Measurements from ENCODE around the gene SLC47A2. TPM values are rescaled to one million over a fixed set of nuclear protein-coding genes. Genes with fewer than 3 reads are reported as not detected.

Gene SLC47A2
- total and polyA plus RNA-seq, 2 of the 13 experiments (the other 11 are each of a cell fraction or from before 2014, with no cell fraction given), result 0.04 TPM; not detected in 1

DNA sequence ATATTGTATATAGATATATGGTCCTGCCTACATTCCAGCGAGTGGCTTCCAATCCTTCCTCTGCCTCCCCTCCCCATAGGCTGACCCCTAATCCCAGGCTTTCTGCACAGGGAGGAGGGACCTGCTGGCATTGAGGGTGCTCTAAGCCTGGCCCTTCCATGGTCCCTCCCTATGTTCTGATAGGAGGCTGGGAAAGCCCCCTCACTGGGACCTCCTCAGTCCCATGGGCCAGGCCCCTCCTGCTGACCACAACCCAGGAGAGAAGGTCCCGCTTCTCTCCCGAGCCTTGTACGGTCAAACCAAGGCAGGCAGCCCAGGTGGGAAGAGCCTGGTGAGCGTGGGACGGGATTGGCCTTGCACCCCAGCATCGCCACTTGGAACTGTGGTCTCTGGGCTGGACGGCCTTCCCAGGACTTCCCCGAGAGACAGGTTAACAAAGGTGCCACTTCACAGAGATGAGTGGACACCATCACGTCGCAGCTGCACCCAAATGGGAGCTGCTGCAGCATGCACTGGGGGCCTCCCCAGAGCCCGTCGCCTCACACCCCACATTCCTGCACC lies 30.9 kb upstream of the SLC47A2 start:
- DNase-seq (ENCODE audit: low spot score), result no peak
- Histone ChIP-seq H3K4me1 (ENCODE audit: insufficient read depth, low read length) (peaks cover 54% of the 10 kb centered on the region), H3K4me2 (ENCODE audit: low read depth, low read length) (no peak overlapping the region), H4K20me1 (ENCODE audit: insufficient read depth, low read length) (no peaks in the 10 kb centered on the region), H2AFZ (ENCODE audit: low read length) (no peak overlapping the region), H3K9ac (ENCODE audit: insufficient read depth, low read depth, low read length) (no peak overlapping the region), H3K27me3 (ENCODE audit: control insufficient read depth in 1 of 2, insufficient read depth in 2 of 2, low read length in 2 of 2) (no peaks in the 10 kb centered on the region), H3K79me2 (ENCODE audit: insufficient read depth, low read length) (no peaks in the 10 kb centered on the region), H3K9me3 (ENCODE audit: low read length) (no peaks in the 10 kb centered on the region), H3K36me3 (replicated peaks in 1 of 2; ENCODE audit: control insufficient read depth in 1 of 2, insufficient read depth in 2 of 2, low read length in 2 of 2) (no peaks in the 10 kb centered on the region), H3K27ac (ENCODE audit: extremely low read length, insufficient read depth, low read length) (no peak overlapping the region), H3K4me3 (replicated peaks in 1 of 3; ENCODE audit: insufficient read depth in 1 of 3, low read depth in 2 of 3, low read length in 3 of 3) (no peak overlapping the region)
- TF ChIP-seq ZNF124 (CRISPR knock-in tag; IDR thresholded peaks at IDR 0.05), result no peak
- TF ChIP-seq ZNF619 (CRISPR knock-in tag; IDR thresholded peaks at IDR 0.05), result no peak
- no peak for TF ChIP-seq NFIC (IDR thresholded peaks at IDR 0.05; ENCODE audit: low read length)
- TF ChIP-seq HMG20B (CRISPR knock-in tag; conservative IDR thresholded peaks at IDR 0.05), result no peak
- no peak for TF ChIP-seq SPEN (CRISPR knock-in tag; IDR thresholded peaks at IDR 0.05; ENCODE audit: low read depth)
- TF ChIP-seq, protein P1, sequence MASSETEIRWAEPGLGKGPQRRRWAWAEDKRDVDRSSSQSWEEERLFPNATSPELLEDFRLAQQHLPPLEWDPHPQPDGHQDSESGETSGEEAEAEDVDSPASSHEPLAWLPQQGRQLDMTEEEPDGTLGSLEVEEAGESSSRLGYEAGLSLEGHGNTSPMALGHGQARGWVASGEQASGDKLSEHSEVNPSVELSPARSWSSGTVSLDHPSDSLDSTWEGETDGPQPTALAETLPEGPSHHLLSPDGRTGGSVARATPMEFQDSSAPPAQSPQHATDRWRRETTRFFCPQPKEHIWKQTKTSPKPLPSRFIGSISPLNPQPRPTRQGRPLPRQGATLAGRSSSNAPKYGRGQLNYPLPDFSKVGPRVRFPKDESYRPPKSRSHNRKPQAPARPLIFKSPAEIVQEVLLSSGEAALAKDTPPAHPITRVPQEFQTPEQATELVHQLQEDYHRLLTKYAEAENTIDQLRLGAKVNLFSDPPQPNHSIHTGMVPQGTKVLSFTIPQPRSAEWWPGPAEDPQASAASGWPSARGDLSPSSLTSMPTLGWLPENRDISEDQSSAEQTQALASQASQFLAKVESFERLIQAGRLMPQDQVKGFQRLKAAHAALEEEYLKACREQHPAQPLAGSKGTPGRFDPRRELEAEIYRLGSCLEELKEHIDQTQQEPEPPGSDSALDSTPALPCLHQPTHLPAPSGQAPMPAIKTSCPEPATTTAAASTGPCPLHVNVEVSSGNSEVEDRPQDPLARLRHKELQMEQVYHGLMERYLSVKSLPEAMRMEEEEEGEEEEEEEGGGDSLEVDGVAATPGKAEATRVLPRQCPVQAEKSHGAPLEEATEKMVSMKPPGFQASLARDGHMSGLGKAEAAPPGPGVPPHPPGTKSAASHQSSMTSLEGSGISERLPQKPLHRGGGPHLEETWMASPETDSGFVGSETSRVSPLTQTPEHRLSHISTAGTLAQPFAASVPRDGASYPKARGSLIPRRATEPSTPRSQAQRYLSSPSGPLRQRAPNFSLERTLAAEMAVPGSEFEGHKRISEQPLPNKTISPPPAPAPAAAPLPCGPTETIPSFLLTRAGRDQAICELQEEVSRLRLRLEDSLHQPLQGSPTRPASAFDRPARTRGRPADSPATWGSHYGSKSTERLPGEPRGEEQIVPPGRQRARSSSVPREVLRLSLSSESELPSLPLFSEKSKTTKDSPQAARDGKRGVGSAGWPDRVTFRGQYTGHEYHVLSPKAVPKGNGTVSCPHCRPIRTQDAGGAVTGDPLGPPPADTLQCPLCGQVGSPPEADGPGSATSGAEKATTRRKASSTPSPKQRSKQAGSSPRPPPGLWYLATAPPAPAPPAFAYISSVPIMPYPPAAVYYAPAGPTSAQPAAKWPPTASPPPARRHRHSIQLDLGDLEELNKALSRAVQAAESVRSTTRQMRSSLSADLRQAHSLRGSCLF (CRISPR knock-in tag; IDR thresholded peaks at IDR 0.05; ENCODE audit: borderline replicate concordance), result no peak
- no peak for TF ChIP-seq CCDC6 (CRISPR knock-in tag; IDR thresholded peaks at IDR 0.05)
- TF ChIP-seq RBM39 (IDR thresholded peaks at IDR 0.05; ENCODE audit: low read depth, low read length, poor library complexity, severe bottlenecking), result no peak
- no peak for TF ChIP-seq FOXM1 (CRISPR knock-in tag; IDR thresholded peaks at IDR 0.05)
- TF ChIP-seq SAFB2 (CRISPR knock-in tag; IDR thresholded peaks at IDR 0.05; ENCODE audit: borderline replicate concordance, low read depth), result no peak
- TF ChIP-seq THYN1 (CRISPR knock-in tag; IDR thresholded peaks at IDR 0.05; ENCODE audit: borderline replicate concordance, low read depth), result no peak
- no peak for TF ChIP-seq EP300 (IDR thresholded peaks at IDR 0.05; ENCODE audit: low read depth in 2 of 2, low read length in 2 of 2)
- no peak for TF ChIP-seq EP300 (CRISPR knock-in tag; IDR thresholded peaks at IDR 0.05; ENCODE audit: borderline replicate concordance)
- TF ChIP-seq ZNF331 (CRISPR knock-in tag; IDR thresholded peaks at IDR 0.05), result no peak
- TF ChIP-seq, protein P2, sequence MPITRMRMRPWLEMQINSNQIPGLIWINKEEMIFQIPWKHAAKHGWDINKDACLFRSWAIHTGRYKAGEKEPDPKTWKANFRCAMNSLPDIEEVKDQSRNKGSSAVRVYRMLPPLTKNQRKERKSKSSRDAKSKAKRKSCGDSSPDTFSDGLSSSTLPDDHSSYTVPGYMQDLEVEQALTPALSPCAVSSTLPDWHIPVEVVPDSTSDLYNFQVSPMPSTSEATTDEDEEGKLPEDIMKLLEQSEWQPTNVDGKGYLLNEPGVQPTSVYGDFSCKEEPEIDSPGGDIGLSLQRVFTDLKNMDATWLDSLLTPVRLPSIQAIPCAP (CRISPR knock-in tag; IDR thresholded peaks at IDR 0.05; ENCODE audit: low read depth), result no peak
- TF ChIP-seq PCBP1 (IDR thresholded peaks at IDR 0.05; ENCODE audit: borderline replicate concordance, low read depth, low read length), result no peak
- TF ChIP-seq ZNF768 (CRISPR knock-in tag; IDR thresholded peaks at IDR 0.05), result no peak
- TF ChIP-seq DPF2 (CRISPR knock-in tag; IDR thresholded peaks at IDR 0.05; ENCODE audit: borderline replicate concordance, low read depth), result no peak
- no peak for TF ChIP-seq SMAD9 (CRISPR knock-in tag; IDR thresholded peaks at IDR 0.05)
- TF ChIP-seq YY1 (IDR thresholded peaks at IDR 0.05; ENCODE audit: insufficient read depth, insufficient replicate concordance, low read depth, low read length), result no peak
- TF ChIP-seq AGO1 (IDR thresholded peaks at IDR 0.05; ENCODE audit: low read depth, low read length, poor library complexity, severe bottlenecking), result no peak
- intact Hi-C loops (cut with micrococcal nuclease; ENCODE audit: unreplicated experiment) (no loop called here), in situ Hi-C loops (cut with HindIII; ENCODE audit: extremely low pct_ligation_motif_present, low pct_unique_long_range_greater_than_20kb) (no loop called here)
- no peak for FAIRE-seq
- WGBS (ENCODE audit: low lambda C conversion rate), result 94% methylated on average over 8 of the region's 13 CpGs
- no TSS peak for BruUV-seq (replicated peaks)
- POLR2A ChIA-PET, result interaction anchor here (1.1 to 1.8 kb wide), 2 partner anchors 13 kb away, joined by 3 to 6 read pairs; no protein-coding TSS in a partner anchor
- CTCF ChIA-PET (ENCODE audit: low intra/inter-chr PET ratio, low total read pairs), result interaction anchor here (0.5 kb wide), 1 partner anchor 49 kb away, joined by 3 read pairs; no protein-coding TSS in a partner anchor
- no peak for ATAC-seq
